CD4-positive, CD25-positive, alpha-beta regulatory T cell (primary cell): ENCODE results near the gene PLA1A. TPM values are rescaled to one million over a fixed set of nuclear protein-coding genes. Genes with fewer than 3 reads are reported as not detected.

Experiments
- ATAC-seq, 2 donors: fragments of 150-1000 bp; cut with Tn5 transposase; one replicate each; pipeline ENCODE4 v1.10.0; 2021; ENCODE audit warnings: low read depth in 2 of 2, moderate number of reproducible peaks in 2 of 2, moderate library complexity in 1 of 2
- DNase-seq, 3 donors: peaks; one replicate each; pipeline versions ENCODE4 v3.0.0 to v3.0.0-alpha.2; 2012 to 2022; ENCODE audit warnings: mixed read lengths in 1 of 3
- H3K27ac ChIP-seq: one replicate; pipeline ENCODE4 v1.7.0; 2013; ENCODE audit warnings: mild to moderate bottlenecking, low read length; ENCODE audit not compliant: insufficient read depth, poor library complexity, severe bottlenecking
- H3K27me3 ChIP-seq: one replicate; pipeline ENCODE4 v1.7.0; 2013; ENCODE audit warnings: low read length; ENCODE audit not compliant: control insufficient read depth, insufficient read depth
- H3K36me3 ChIP-seq: one replicate; pipeline ENCODE4 v1.7.0; 2013; ENCODE audit warnings: mild to moderate bottlenecking, low read length, moderate library complexity; ENCODE audit not compliant: control insufficient read depth, insufficient read depth
- H3K4me1 ChIP-seq: 2 replicates; pipeline ENCODE4 v1.7.0; 2013; ENCODE audit warnings: mild to moderate bottlenecking, low read length; ENCODE audit not compliant: insufficient read depth, control insufficient read depth, poor library complexity, severe bottlenecking
- H3K4me3 ChIP-seq: one replicate; pipeline ENCODE4 v1.7.0; 2013; ENCODE audit warnings: low read depth, mild to moderate bottlenecking, low read length, moderate library complexity
- H3K9me3 ChIP-seq, 2 experiments: 1 replicate in 1 of 2; 2 replicates in 1 of 2; pipeline ENCODE4 v1.7.0; 2013; ENCODE audit warnings: low read length in 2 of 2, mild to moderate bottlenecking in 1 of 2, moderate library complexity in 1 of 2; ENCODE audit not compliant: control insufficient read depth in 2 of 2
- H3K27ac Mint-ChIP-seq, 3 donors: one replicate each; pipeline ENCODE4 v1.8.0; 2020 to 2022; ENCODE audit warnings: mild to moderate bottlenecking in 3 of 3, mixed read lengths in 3 of 3, moderate library complexity in 2 of 3
- H3K27me3 Mint-ChIP-seq: one replicate; pipeline ENCODE4 v1.8.0; 2022; ENCODE audit warnings: mild to moderate bottlenecking, mixed read lengths
- H3K36me3 Mint-ChIP-seq: one replicate; pipeline ENCODE4 v1.8.0; 2020; ENCODE audit warnings: mixed read lengths
- H3K4me1 Mint-ChIP-seq, 4 donors: one replicate each; pipeline ENCODE4 v1.8.0; 2020 to 2022; ENCODE audit warnings: mixed read lengths in 4 of 4, mild to moderate bottlenecking in 1 of 4
- H3K4me3 Mint-ChIP-seq, 4 donors: one replicate each; pipeline ENCODE4 v1.8.0; 2020 to 2022; ENCODE audit warnings: mild to moderate bottlenecking in 4 of 4, mixed read lengths in 4 of 4, moderate library complexity in 3 of 4
- H3K9me3 Mint-ChIP-seq, 7 donors: one replicate each; pipeline ENCODE4 v1.8.0; 2020 to 2022; ENCODE audit warnings: mixed read lengths in 7 of 7, mild to moderate bottlenecking in 3 of 7, moderate library complexity in 2 of 7
- polyA plus RNA-seq, 4 donors: library from polyadenylated mRNA; unstranded; fragments of 300-500 nt; fragmentation: Illumina TruSeq; gene quantifications; one replicate each; pipeline ENCODE4 v1.2.3, GENCODE V29; 2021
- total RNA-seq: library from RNA; stranded (reverse); gene quantifications from one replicate; pipeline ENCODE4 v1.2.3, GENCODE V29; 2022

Gene PLA1A
- total and polyA plus RNA-seq, 5 donors from 2014 or later = 0.18 TPM; not detected in 4

DNA sequence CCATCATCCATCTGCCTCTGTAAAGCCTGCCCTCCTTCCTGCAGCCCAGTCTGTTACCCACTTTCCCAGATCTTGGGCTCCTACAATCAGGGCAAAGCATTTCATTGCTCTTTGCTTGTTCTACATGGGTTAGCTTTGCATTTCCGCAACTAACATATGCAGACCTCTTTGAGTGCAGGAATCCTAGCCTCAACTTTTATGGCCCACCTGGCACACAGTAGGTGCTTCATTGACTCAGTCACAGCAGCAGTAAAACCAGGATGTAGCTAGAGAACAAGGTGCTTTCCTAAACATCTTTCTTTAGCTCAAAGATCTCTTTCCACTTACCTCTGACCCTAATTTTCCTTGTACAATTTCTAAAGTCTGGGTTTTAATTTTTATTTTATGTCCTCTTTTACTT is 41.8 kb upstream of the PLA1A start:
- peaks cover 17% of the 10 kb centered on the region for H3K4me1 ChIP-seq
- no peak overlapping the region for H3K27ac ChIP-seq
- ATAC-seq (no peak), DNase-seq (no peak)
- H3K9me3 ChIP-seq = no peaks in the 10 kb centered on the region
- Mint-ChIP-seq H3K27ac (peak overlapping the region; percentile 8 to 16 (median 11)), H3K9me3 (no peaks in the 10 kb centered on the region), H3K4me3 (peak overlapping the region in 1 of 4 donors; percentile 6), H3K4me1 (peaks cover 0 to 49% (median 24%) of the 10 kb centered on the region in 4 donors), H3K27me3 (no peaks in the 10 kb centered on the region), H3K36me3 (peaks cover 4% of the 10 kb centered on the region)
- H3K36me3 ChIP-seq = no peaks in the 10 kb centered on the region
- H3K4me3 ChIP-seq = peak overlapping the region; percentile 47
- no peaks in the 10 kb centered on the region for H3K27me3 ChIP-seq

GRCh38 chr3:119557192-119557876 is 40.4 kb upstream of the PLA1A start:
- DNase-seq (no peak), ATAC-seq (no peak)
- Mint-ChIP-seq H3K27ac (peak overlapping the region in 1 of 3 donors; percentile 39), H3K27me3 (no peaks in the 10 kb centered on the region), H3K4me3 (peak overlapping the region; percentile 19 to 86 (median 52)), H3K9me3 (peaks cover 0 to 1% (median 0%) of the 10 kb centered on the region in 7 donors), H3K36me3 (no peaks in the 10 kb centered on the region), H3K4me1 (peaks cover under 1 to 51% (median 28%) of the 10 kb centered on the region in 4 donors)
- Histone ChIP-seq H3K9me3 (no peaks in the 10 kb centered on the region), H3K36me3 (no peaks in the 10 kb centered on the region), H3K27me3 (no peaks in the 10 kb centered on the region), H3K27ac (no peak overlapping the region), H3K4me1 (peaks cover 19% of the 10 kb centered on the region), H3K4me3 (peak overlapping the region; percentile 54)

- Histone ChIP-seq H3K4me1 (peaks cover 24% of the 10 kb centered on the region), H3K4me3 (peak overlapping the region; percentile 54), H3K27ac (no peak overlapping the region), H3K36me3 (no peaks in the 10 kb centered on the region), H3K9me3 (no peaks in the 10 kb centered on the region), H3K27me3 (no peaks in the 10 kb centered on the region)
- DNase-seq (peak in 1 of 3 donors; percentile 88), ATAC-seq (no peak)
- H3K36me3 Mint-ChIP-seq = no peaks in the 10 kb centered on the region
- H3K9me3 Mint-ChIP-seq = peaks cover 0 to 1% (median 0%) of the 10 kb centered on the region in 7 donors
- peak overlapping the region; percentile 19 to 86 (median 44) for H3K4me3 Mint-ChIP-seq
- no peaks in the 10 kb centered on the region for H3K27me3 Mint-ChIP-seq
- peak overlapping the region in 2 of 3 donors; percentile 44 to 81 for H3K27ac Mint-ChIP-seq
- peaks cover 4 to 56% (median 32%) of the 10 kb centered on the region in 4 donors for H3K4me1 Mint-ChIP-seq
Measured at GRCh38 chr3:119557877-119558269, 39.8 kb upstream of the PLA1A start.

GRCh38 chr3:119558626-119559317 is 38.9 kb upstream of the PLA1A start:
- Mint-ChIP-seq H3K4me3 (peak overlapping the region; percentile 19 to 86 (median 72)), H3K27ac (peak overlapping the region in 2 of 3 donors; percentile 78 to 81), H3K27me3 (no peaks in the 10 kb centered on the region), H3K36me3 (no peaks in the 10 kb centered on the region), H3K4me1 (peaks cover 4 to 56% (median 30%) of the 10 kb centered on the region in 4 donors), H3K9me3 (peaks cover 0 to 1% (median 0%) of the 10 kb centered on the region in 7 donors)
- no peak overlapping the region for H3K27ac ChIP-seq
- no peaks in the 10 kb centered on the region for H3K27me3 ChIP-seq
- peaks cover 24% of the 10 kb centered on the region for H3K4me1 ChIP-seq
- H3K9me3 ChIP-seq = no peaks in the 10 kb centered on the region
- no peak for ATAC-seq
- H3K36me3 ChIP-seq = no peaks in the 10 kb centered on the region
- H3K4me3 ChIP-seq = peak overlapping the region; percentile 85
- DNase-seq = peak in 1 of 3 donors; percentile 25

DNA sequence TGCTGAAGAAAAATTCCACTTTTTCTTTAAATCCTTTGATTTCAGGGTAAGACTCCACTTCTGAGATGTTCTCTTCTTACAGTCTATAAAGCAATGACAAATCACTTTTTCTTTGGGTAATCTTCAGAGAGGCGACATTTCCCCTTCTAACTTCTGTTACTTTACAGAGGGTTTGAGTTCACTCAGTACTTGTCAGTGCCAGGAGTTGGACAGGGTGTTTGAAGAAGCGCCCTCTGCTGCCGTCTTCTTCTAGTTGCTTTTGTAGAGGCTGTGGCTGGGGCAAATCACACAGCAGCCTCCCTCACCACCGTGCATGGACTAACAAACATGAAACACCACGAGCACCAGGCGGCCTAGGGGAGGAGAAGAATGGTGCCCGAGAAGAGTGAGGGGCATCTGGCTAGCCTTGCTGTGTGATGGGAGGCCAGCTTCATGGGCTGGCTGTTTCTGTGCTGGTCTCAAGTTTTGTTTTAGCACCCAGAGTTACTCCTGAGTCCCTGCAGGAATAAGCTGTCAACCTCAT is 38.2 kb upstream of the PLA1A start, which contains the start of gene CD80:
TSS of gene CD80 (minus strand) at position 174 of the 523 bp plus-strand sequence. CDS start 1,886 bp downstream, outside the sequence.
- Histone ChIP-seq H3K27ac (peak within 1 kb of the TSS; percentile 57), H3K9me3 (no peaks in the 10 kb centered on the region), H3K36me3 (no peaks in the 10 kb centered on the region), H3K27me3 (no peaks in the 10 kb centered on the region), H3K4me1 (peaks cover 24% of the 10 kb centered on the region), H3K4me3 (peak within 1 kb of the TSS; percentile 85)
- ATAC-seq (peak; percentile 75), DNase-seq (peak; percentile 38 to 93 (median 55))
- H3K27me3 Mint-ChIP-seq = no peaks in the 10 kb centered on the region
- peak within 1 kb of the TSS; percentile 19 to 86 (median 72) for H3K4me3 Mint-ChIP-seq
- H3K27ac Mint-ChIP-seq = peak within 1 kb of the TSS; percentile 58 to 81 (median 78)
- peaks cover 4 to 56% (median 30%) of the 10 kb centered on the region in 4 donors for H3K4me1 Mint-ChIP-seq
- peaks cover 0 to 3% (median 0%) of the 10 kb centered on the region in 7 donors for H3K9me3 Mint-ChIP-seq
- no peaks in the 10 kb centered on the region for H3K36me3 Mint-ChIP-seq

DNA sequence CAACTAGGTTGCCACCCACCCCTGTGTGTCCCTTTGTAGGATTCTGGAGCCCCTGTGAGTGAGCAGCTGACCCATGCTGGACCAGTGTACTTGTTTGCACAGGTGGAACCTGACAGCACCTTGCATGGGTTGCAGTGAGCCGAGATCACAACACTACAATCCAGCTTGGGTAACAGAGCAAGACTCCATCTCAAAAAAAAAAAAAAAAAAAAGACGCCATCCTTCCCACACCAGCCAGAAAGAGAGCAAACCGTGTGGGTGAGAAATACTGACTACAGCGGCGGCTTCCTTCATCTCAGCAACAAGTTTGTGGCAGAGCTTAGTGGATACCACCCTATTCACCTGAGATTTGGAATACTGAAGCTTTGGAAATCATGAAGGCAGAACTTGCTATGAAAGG is 37.5 kb upstream of the PLA1A start:
- Histone ChIP-seq H3K36me3 (no peaks in the 10 kb centered on the region), H3K27me3 (no peaks in the 10 kb centered on the region), H3K9me3 (no peaks in the 10 kb centered on the region), H3K27ac (peak overlapping the region; percentile 57), H3K4me3 (peak overlapping the region; percentile 42), H3K4me1 (peaks cover 24% of the 10 kb centered on the region)
- no peak for DNase-seq
- Mint-ChIP-seq H3K27me3 (no peaks in the 10 kb centered on the region), H3K4me3 (peak overlapping the region in 1 of 4 donors; percentile 31), H3K27ac (peak overlapping the region in 2 of 3 donors; percentile 76 to 78), H3K4me1 (peaks cover 4 to 50% (median 27%) of the 10 kb centered on the region in 4 donors), H3K9me3 (peaks cover 0 to 3% (median 0%) of the 10 kb centered on the region in 7 donors), H3K36me3 (no peaks in the 10 kb centered on the region)
- no peak for ATAC-seq

DNA sequence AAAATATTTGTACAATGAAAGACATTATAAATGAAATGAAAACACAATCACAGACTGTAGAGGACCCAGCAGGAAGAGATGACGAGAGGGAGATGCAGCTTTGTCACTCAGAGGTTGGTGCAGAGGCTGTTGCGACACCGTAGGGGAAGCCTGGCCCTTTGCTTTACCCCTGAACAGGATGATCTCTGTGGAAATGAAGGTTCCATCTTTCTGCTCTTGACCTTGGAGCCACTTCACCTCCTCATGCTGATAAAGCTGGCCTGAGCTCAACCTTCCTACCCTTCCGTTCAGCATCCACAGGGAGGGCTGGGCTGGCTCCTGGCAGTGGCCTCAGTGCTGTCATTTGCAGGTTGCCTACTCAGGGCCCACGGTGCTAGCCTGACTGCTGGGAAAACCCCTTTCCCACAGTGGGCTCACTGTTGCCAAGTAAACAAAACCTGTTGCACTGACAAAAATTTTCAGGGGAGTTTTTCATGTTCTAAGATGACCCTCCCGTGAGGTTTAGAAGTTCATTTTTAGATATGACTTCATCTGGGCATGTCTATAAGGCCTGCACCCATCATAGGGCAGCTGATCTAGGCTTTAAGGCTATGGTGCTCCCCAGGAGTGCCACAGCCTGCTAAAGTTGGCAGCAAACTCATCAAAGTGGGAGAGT is 35.3 kb upstream of the PLA1A start:
- peak; percentile 69 to 70 for ATAC-seq

More for the DNA sequence above, 35.3 kb upstream of the PLA1A start:
- H3K4me3 Mint-ChIP-seq = peak overlapping the region in 2 of 4 donors; percentile 52 to 65
- H3K36me3 Mint-ChIP-seq = no peaks in the 10 kb centered on the region
- H3K4me1 ChIP-seq = peaks cover 24% of the 10 kb centered on the region
- H3K4me3 ChIP-seq = peak overlapping the region; percentile 15
- H3K9me3 Mint-ChIP-seq = peaks cover 0 to 3% (median 0%) of the 10 kb centered on the region in 7 donors
- H3K27ac Mint-ChIP-seq = peak overlapping the region in 2 of 3 donors; percentile 52 to 90
- H3K27ac ChIP-seq = peak overlapping the region; percentile 80
- no peaks in the 10 kb centered on the region for H3K27me3 ChIP-seq
- H3K9me3 ChIP-seq = no peaks in the 10 kb centered on the region
- DNase-seq = peak; percentile 29 to 59 (median 52)
- H3K36me3 ChIP-seq = no peaks in the 10 kb centered on the region
- H3K4me1 Mint-ChIP-seq = peaks cover 4 to 36% (median 18%) of the 10 kb centered on the region in 4 donors
- no peaks in the 10 kb centered on the region for H3K27me3 Mint-ChIP-seq
